IMR-90 (cell line): ENCODE measurements around the gene EREG. TPM values are rescaled to one million over a fixed set of nuclear protein-coding genes. Genes with fewer than 3 reads are reported as not detected.

ENCODE experiments used
- ATAC-seq: fragments of 200-7000 bp; cut with Tn5 transposase; 2 replicates; pipeline ENCODE4 v1.9.1; 2020; ENCODE audit warnings: low read depth, mild to moderate bottlenecking, moderate library complexity
- BruUV-seq: library from RNA; stranded (reverse); fragments of 400-500 nt; replicated peaks from 2 replicates; lab custom pipeline; 2021; lab: Mats Ljungman, UMichigan
- CTCF ChIA-PET: fragments of 300-600 bp; formaldehyde crosslinking; extraction: SDS; loops from one replicate; lab custom pipeline; 2021; ENCODE audit warnings: antibody characterized with exemption; lab: Yijun Ruan, JAX
- POLR2A ChIA-PET: fragments of 300-600 bp; sonication (Branson Sonifier 250); formaldehyde crosslinking; loops from one replicate; lab custom pipeline; 2022; ENCODE audit warnings: antibody characterized with exemption; ENCODE audit not compliant: unreplicated experiment; lab: Charles Lee
- DNase-seq: peaks from one replicate; pipeline ENCODE4 v3.0.0; 2013
- H2AFZ ChIP-seq: replicated peaks from 2 replicates; pipeline ENCODE3; 2013; ENCODE audit warnings: low read length, mild to moderate bottlenecking; ENCODE audit not compliant: poor library complexity
- H2AK5ac ChIP-seq: 2 replicates; pipeline ENCODE4 v1.6.1; 2013; ENCODE audit warnings: low read depth, low read length, inconsistent platforms
- H2AK9ac ChIP-seq: replicated peaks from 2 replicates; pipeline ENCODE3; 2013; ENCODE audit warnings: mild to moderate bottlenecking, low read depth, low read length, moderate library complexity; ENCODE audit not compliant: poor library complexity
- H2BK120ac ChIP-seq: 2 replicates; pipeline ENCODE4 v1.6.1; 2013; ENCODE audit warnings: low read depth, low read length, inconsistent platforms
- H2BK15ac ChIP-seq: 3 replicates; pipeline ENCODE4 v1.6.1; 2013; ENCODE audit warnings: low read depth, low read length, inconsistent platforms
- H2BK20ac ChIP-seq: 2 replicates; pipeline ENCODE4 v1.6.1; 2013; ENCODE audit warnings: low read depth, mild to moderate bottlenecking, inconsistent platforms, low read length, moderate library complexity
- H2BK5ac ChIP-seq: 2 replicates; pipeline ENCODE4 v1.6.1; 2013; ENCODE audit warnings: mild to moderate bottlenecking, low read depth, low read length, inconsistent platforms; ENCODE audit not compliant: poor library complexity, severe bottlenecking
- H3K14ac ChIP-seq: replicated peaks from 2 replicates; pipeline ENCODE4 v1.6.1; 2013; ENCODE audit warnings: low read depth, low read length, inconsistent platforms
- H3K18ac ChIP-seq: 2 replicates; pipeline ENCODE4 v1.6.1; 2013; ENCODE audit warnings: low read depth, low read length, control low read depth
- H3K23ac ChIP-seq: 2 replicates; pipeline ENCODE4 v1.6.1; 2013; ENCODE audit warnings: low read depth, low read length, inconsistent platforms
- H3K27ac ChIP-seq: 2 replicates; pipeline ENCODE4 v1.5.1; 2013; ENCODE audit warnings: mild to moderate bottlenecking, control low read depth, low read length; ENCODE audit not compliant: insufficient read depth
- H3K27me3 ChIP-seq: 2 replicates; pipeline ENCODE4 v1.6.1; 2013; ENCODE audit warnings: low read length; ENCODE audit not compliant: control insufficient read depth, insufficient read depth
- H3K36me3 ChIP-seq: 2 replicates; pipeline ENCODE4 v1.6.1; 2013; ENCODE audit warnings: low read length, mixed read lengths; ENCODE audit not compliant: control insufficient read depth, insufficient read depth
- H3K4ac ChIP-seq: 2 replicates; pipeline ENCODE4 v1.6.1; 2013; ENCODE audit warnings: low read depth, low read length, inconsistent platforms
- H3K4me1 ChIP-seq: 2 replicates; pipeline ENCODE4 v1.6.1; 2013; ENCODE audit warnings: low read length, mixed read lengths; ENCODE audit not compliant: control insufficient read depth, insufficient read depth
- H3K4me2 ChIP-seq: 2 replicates; pipeline ENCODE4 v1.6.1; 2013; ENCODE audit warnings: low read depth, mild to moderate bottlenecking, control low read depth, low read length, moderate library complexity
- H3K4me3 ChIP-seq: 2 replicates; pipeline ENCODE4 v1.5.1; 2013; ENCODE audit warnings: low read depth, mild to moderate bottlenecking, control low read depth, low read length, moderate library complexity; ENCODE audit not compliant: insufficient read depth
- H3K56ac ChIP-seq: 2 replicates; pipeline ENCODE4 v1.6.1; 2013; ENCODE audit warnings: low read length, inconsistent platforms; ENCODE audit not compliant: insufficient read depth; ENCODE audit errors: extremely low read depth
- H3K79me1 ChIP-seq, 2 experiments: 2 replicates each; pipeline ENCODE4 v1.6.1; 2013; ENCODE audit warnings: low read length in 2 of 2, inconsistent platforms in 1 of 2, low read depth in 1 of 2
- H3K9ac ChIP-seq: 2 replicates; pipeline ENCODE4 v1.6.1; 2013; ENCODE audit warnings: low read depth, low read length, control low read depth
- H3K9me1 ChIP-seq: 2 replicates; pipeline ENCODE4 v1.6.1; 2013; ENCODE audit warnings: low read length, inconsistent platforms; ENCODE audit not compliant: insufficient read depth
- H3K9me3 ChIP-seq: 2 replicates; pipeline ENCODE4 v1.6.1; 2013; ENCODE audit warnings: low read length; ENCODE audit not compliant: control insufficient read depth, insufficient read depth
- H4K20me1 ChIP-seq: 2 replicates; pipeline ENCODE4 v1.6.1; 2013; ENCODE audit warnings: low read length, inconsistent platforms; ENCODE audit not compliant: insufficient read depth
- H4K5ac ChIP-seq: 2 replicates; pipeline ENCODE4 v1.6.1; 2013; ENCODE audit warnings: mild to moderate bottlenecking, low read depth, low read length, control low read depth
- H4K8ac ChIP-seq, 2 experiments: 2 replicates each; pipeline ENCODE4 v1.6.1; 2013; ENCODE audit warnings: low read depth in 2 of 2, low read length in 2 of 2, control low read depth in 1 of 2, inconsistent platforms in 1 of 2
- H4K91ac ChIP-seq: 2 replicates; pipeline ENCODE4 v1.6.1; 2013; ENCODE audit warnings: low read depth, low read length, inconsistent platforms; ENCODE audit not compliant: insufficient read depth
- BHLHE40 ChIP-seq: fragments of 150-350 bp; IDR thresholded peaks from 2 replicates; pipeline ENCODE4 v1.6.1; 2016; ENCODE audit warnings: mild to moderate bottlenecking, low read depth, low read length
- CEBPB ChIP-seq: IDR thresholded peaks from 2 replicates; pipeline ENCODE4 v1.6.1; 2012; ENCODE audit warnings: low read depth, low read length, improper control_type of control experiment
- CHD1 ChIP-seq: IDR thresholded peaks from 2 replicates; pipeline ENCODE4 v1.6.1; 2012; ENCODE audit warnings: low read depth, low read length, improper control_type of control experiment
- CTCF ChIP-seq: conservative IDR thresholded peaks from 2 replicates; pipeline ENCODE4 v1.5.1; 2012; ENCODE audit warnings: mild to moderate bottlenecking, low read depth, low read length, improper control_type of control experiment
- FOS ChIP-seq: fragments of 150-350 bp; IDR thresholded peaks from 2 replicates; pipeline ENCODE4 v1.6.1; 2016; ENCODE audit warnings: low read depth, low read length
- MAFK ChIP-seq: IDR thresholded peaks from 2 replicates; pipeline ENCODE4 v1.6.1; 2012; ENCODE audit warnings: low read depth, low read length, improper control_type of control experiment
- MAZ ChIP-seq: IDR thresholded peaks from 2 replicates; pipeline ENCODE4 v1.6.1; 2012; ENCODE audit warnings: low read depth, mild to moderate bottlenecking, low read length, improper control_type of control experiment, moderate library complexity, borderline replicate concordance
- MXI1 ChIP-seq: IDR thresholded peaks from 2 replicates; pipeline ENCODE4 v1.6.1; 2012; ENCODE audit warnings: low read depth, mild to moderate bottlenecking, low read length, moderate library complexity, borderline replicate concordance
- NFE2L2 ChIP-seq: fragments of 150-350 bp; IDR thresholded peaks from 2 replicates; pipeline ENCODE4 v1.6.1; 2016; ENCODE audit warnings: low read depth, mild to moderate bottlenecking, low read length
- POLR2A ChIP-seq: IDR thresholded peaks from 2 replicates; pipeline ENCODE4 v1.6.1; 2012; ENCODE audit warnings: mild to moderate bottlenecking, low read depth, low read length
- RAD21 ChIP-seq: IDR thresholded peaks from 2 replicates; pipeline ENCODE4 v1.6.1; 2012; ENCODE audit warnings: low read length, improper control_type of control experiment
- RCOR1 ChIP-seq: IDR thresholded peaks from 2 replicates; pipeline ENCODE4 v1.6.1; 2012; ENCODE audit warnings: mild to moderate bottlenecking, low read length, improper control_type of control experiment; ENCODE audit not compliant: insufficient replicate concordance
- RFX5 ChIP-seq: IDR thresholded peaks from 2 replicates; pipeline ENCODE4 v1.8.0; 2012; ENCODE audit warnings: low read depth, mild to moderate bottlenecking, low read length, moderate library complexity
- SMC3 ChIP-seq: fragments of 150-350 bp; IDR thresholded peaks from 2 replicates; pipeline ENCODE4 v1.6.1; 2016; ENCODE audit warnings: low read depth, mild to moderate bottlenecking, antibody characterized with exemption, low read length, moderate library complexity
- USF2 ChIP-seq: fragments of 150-350 bp; IDR thresholded peaks from 2 replicates; pipeline ENCODE4 v1.6.1; 2017; ENCODE audit warnings: mild to moderate bottlenecking, antibody characterized with exemption, low read length, low read depth
- WGBS, 2 experiments: methylation state at CpG; one replicate each; pipeline versions ENCODE4 v1.1.5 to v1.1.7; 2013; ENCODE audit warnings: missing lambda C conversion rate in 2 of 2; ENCODE audit not compliant: insufficient read length in 1 of 2; ENCODE audit errors: extremely low coverage in 2 of 2; 5-methylcytosine and 5-hydroxymethylcytosine counted together
- dilution Hi-C: fragments of 300-500 bp; cut with HindIII; formaldehyde crosslinking; loops from one replicate; pipeline ENCODE4 v1.14.3; 2018; ENCODE audit warnings: low sequenced_read_pairs; ENCODE audit not compliant: unreplicated experiment
- in situ Hi-C: fragments of 300-500 bp; cut with MboI; formaldehyde crosslinking; loops from 3 replicates; pipeline ENCODE4 v1.14.3; 2019; ENCODE audit warnings: low sequenced_read_pairs, inconsistent platforms, mixed read lengths
- intact Hi-C: fragments of 100-400 bp; cut with micrococcal nuclease; formaldehyde crosslinking; loops from 2 replicates; pipeline ENCODE4 v1.10.0; 2022
- polyA plus RNA-seq, 3 experiments: library from polyadenylated mRNA; depleted of rRNA; stranded (reverse); fragments of >200 nt; gene quantifications; 2 replicates each; pipeline ENCODE4 v1.2.3, GENCODE V29; 2012; ENCODE audit warnings: low replicate concordance in 1 of 3
- total RNA-seq: library from RNA; depleted of rRNA; stranded (reverse); fragments of >200 nt; gene quantifications from 2 replicates; pipeline ENCODE4 v1.2.3, GENCODE V29; 2012
- TF ChIP-seq, protein P1 (sequence below): fragments of 150-350 bp; IDR thresholded peaks from 2 replicates; pipeline ENCODE4 v1.6.1; 2016; ENCODE audit warnings: low read depth, mild to moderate bottlenecking, low read length, moderate library complexity, borderline replicate concordance

EREG gene
- total and polyA plus RNA-seq, 2 of the 4 experiments (the other 2 are of a cell fraction): 0.26 to 0.36 TPM

- Histone ChIP-seq H2AFZ (no peak overlapping the region), H3K27me3 (no peaks in the 10 kb centered on the region), H2AK5ac (no peak overlapping the region), H3K56ac (no peak overlapping the region), H4K20me1 (no peaks in the 10 kb centered on the region), H3K23ac (no peak overlapping the region), H3K9me3 (no peaks in the 10 kb centered on the region), H3K9ac (no peak overlapping the region), H3K36me3 (no peaks in the 10 kb centered on the region), H2BK15ac (no peak overlapping the region), H3K4ac (no peak overlapping the region), H3K4me3 (no peak overlapping the region), H3K4me1 (no peaks in the 10 kb centered on the region), H4K8ac (no peak overlapping the region), H3K27ac (no peak overlapping the region), H4K91ac (no peak overlapping the region), H2BK120ac (no peak overlapping the region), H2AK9ac (no peak overlapping the region), H3K14ac (no peak overlapping the region), H2BK20ac (no peak overlapping the region), H3K79me1 (no peaks in the 10 kb centered on the region), H3K4me2 (no peak overlapping the region), H4K5ac (no peak overlapping the region), H3K9me1 (no peaks in the 10 kb centered on the region), H3K18ac (no peak overlapping the region), H2BK5ac (no peak overlapping the region)
- POLR2A ChIA-PET: no interaction called here
- intact Hi-C loops (no loop called here), dilution Hi-C loops (no loop called here), in situ Hi-C loops (no loop called here)
- TF ChIP-seq CTCF: no peak
- TF ChIP-seq MXI1: no peak
- no peak for TF ChIP-seq FOS
- TF ChIP-seq POLR2A: no peak
- no peak for TF ChIP-seq BHLHE40
- no peak for TF ChIP-seq RCOR1
- no peak for TF ChIP-seq CEBPB
- no peak for TF ChIP-seq MAFK
- TF ChIP-seq RAD21: no peak
- TF ChIP-seq CHD1: no peak
- no peak for TF ChIP-seq SMC3
- TF ChIP-seq, protein P1, sequence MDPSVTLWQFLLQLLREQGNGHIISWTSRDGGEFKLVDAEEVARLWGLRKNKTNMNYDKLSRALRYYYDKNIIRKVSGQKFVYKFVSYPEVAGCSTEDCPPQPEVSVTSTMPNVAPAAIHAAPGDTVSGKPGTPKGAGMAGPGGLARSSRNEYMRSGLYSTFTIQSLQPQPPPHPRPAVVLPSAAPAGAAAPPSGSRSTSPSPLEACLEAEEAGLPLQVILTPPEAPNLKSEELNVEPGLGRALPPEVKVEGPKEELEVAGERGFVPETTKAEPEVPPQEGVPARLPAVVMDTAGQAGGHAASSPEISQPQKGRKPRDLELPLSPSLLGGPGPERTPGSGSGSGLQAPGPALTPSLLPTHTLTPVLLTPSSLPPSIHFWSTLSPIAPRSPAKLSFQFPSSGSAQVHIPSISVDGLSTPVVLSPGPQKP: no peak
- TF ChIP-seq RFX5: no peak
- TF ChIP-seq MAZ: no peak
- TF ChIP-seq NFE2L2: no peak
- TF ChIP-seq USF2: no peak
- CTCF ChIA-PET: interaction anchor here (1.6 kb wide), 1 partner anchor 12 kb away, joined by 5 read pairs; the partner anchor contains the start of gene AREG
- no TSS peak for BruUV-seq
- no peak for ATAC-seq
- DNase-seq: peak; percentile 24
- no CpG with 5 or more reads among the region's 2 CpGs for WGBS, 2 experiments
These were observed 68.1 kb downstream of the EREG start for GRCh38 chr4:74433043-74433442.
